ENCODE measurements around the gene MYOF.
"Not testable (repeated sequence)": the region's sequence is repeated elsewhere in the genome, so short reads cannot be mapped to it uniquely, and the experiment has no call there.

MYOF gene

DNA sequence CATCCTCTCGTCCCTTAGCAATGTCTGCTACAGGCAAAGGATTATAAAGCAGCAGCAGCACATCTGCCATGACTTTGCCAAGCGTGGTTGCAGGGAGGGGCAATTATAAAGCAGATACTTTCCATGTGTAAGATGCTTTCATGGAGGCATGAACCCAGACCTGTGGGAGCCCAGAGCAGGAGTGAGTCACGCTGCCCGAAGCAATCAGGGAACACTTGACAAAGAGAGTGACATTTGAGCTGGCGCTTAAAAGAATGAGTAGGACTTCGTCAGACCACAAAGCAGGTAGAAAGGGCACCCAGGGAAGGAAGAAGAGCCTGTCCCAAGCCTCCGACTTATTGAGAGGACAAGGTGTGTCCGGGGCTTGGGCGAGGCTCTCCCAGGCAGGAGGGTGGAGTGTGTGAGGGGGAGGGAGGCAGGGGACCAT, 147.2 kb downstream of the MYOF start:
- FAIRE-seq = no peak
- no peak for TF ChIP-seq POLR2A (IDR thresholded peaks at IDR 0.05; ENCODE audit: low read depth, low read length)
- no peak for DNase-seq (ENCODE audit: insufficient read length, low spot score)

DNA sequence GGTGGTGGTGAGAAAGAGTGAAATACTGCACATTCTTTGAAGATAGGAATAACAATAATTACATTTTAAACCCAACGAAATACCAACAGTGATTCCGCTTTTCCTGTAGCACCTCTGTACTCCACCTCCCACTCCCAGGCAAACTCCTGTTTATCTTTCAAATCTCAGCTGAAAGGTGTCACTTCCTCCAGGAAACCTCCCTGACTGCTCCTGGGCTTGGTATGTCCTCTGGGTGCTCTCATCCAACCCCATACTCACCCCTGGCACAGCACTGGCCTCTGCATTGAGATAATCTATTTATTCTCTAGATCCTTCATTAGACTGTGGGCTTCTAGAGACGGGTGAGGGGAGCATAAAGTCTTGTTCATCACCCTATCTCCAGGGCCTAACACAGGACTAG, 148.0 kb downstream of the MYOF start:
- no peak for DNase-seq (ENCODE audit: insufficient read length, low spot score)
- no peak for FAIRE-seq
- TF ChIP-seq POLR2A (IDR thresholded peaks at IDR 0.05; ENCODE audit: low read depth, low read length) = no peak

GRCh38 chr10:93333278-93333978, 148.7 kb downstream of the MYOF start:
- no peak for FAIRE-seq
- no peak for TF ChIP-seq POLR2A (IDR thresholded peaks at IDR 0.05; ENCODE audit: low read depth, low read length)
- no peak for DNase-seq (ENCODE audit: insufficient read length, low spot score)

DNA sequence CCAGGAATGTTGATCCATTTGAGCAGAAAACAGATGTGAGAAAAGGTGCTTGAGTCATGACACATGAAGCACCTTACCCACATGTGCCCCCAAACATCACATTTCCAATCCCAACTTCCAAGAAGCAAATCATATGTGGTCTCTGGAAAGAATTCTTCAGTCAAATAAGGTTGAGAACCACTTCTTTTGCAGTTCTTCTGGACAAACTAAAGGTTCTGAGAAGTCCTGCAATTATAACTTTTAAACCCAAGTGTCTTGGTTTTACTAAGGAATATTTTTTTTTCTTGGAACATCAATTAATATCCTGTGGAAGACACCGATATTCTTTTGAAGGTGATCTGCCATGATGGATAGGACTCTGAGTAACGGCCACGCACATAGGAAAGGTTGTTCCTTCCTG, 151.3 kb downstream of the MYOF start:
- no peak for FAIRE-seq
- no peak for DNase-seq (ENCODE audit: insufficient read length, low spot score)
- TF ChIP-seq POLR2A (IDR thresholded peaks at IDR 0.05; ENCODE audit: low read depth, low read length) = no peak

DNA sequence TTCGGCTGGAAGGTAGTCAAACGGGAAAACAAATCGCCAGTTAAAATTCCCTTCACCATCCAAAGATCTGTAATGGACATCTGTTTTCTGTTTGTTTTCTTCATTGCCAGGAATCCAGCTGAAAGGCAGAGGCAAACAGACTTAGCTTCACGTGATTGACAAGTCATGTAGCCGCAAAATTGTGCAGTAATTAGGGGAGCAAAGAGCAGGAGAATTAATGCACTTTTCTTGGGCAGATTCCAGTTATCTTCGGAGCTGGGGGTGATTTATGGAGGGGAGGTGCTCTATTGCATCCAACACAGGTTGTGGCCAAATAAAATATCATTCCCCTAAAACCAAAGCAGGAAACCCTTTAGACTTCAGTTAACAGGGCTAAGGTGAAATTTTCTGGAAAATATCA, 162.2 kb downstream of the MYOF start:
- no peak for TF ChIP-seq POLR2A (IDR thresholded peaks at IDR 0.05; ENCODE audit: low read depth, low read length)
- no peak for FAIRE-seq
- DNase-seq (ENCODE audit: insufficient read length, low spot score) = no peak

DNA sequence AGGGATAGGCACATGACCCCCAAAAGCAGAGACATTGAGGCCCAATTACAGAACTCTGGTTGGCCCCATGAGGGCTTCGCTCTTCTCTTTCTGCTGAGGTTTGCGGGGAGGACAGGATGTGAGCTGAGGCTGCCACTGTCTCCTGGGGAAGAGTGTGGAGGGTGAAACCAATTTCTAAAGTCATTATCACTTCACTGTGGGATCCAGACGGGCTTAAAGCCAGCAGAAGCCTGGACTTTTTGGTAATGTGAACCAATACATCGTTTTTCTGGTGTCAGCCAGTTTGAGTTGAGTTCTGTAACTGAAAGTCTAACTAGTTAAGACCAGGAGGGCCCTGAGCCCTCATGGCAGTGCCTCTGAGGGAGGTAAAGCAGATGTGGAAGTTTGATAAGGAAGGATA, 163.0 kb downstream of the MYOF start:
- FAIRE-seq (no peak), DNase-seq (ENCODE audit: insufficient read length, low spot score) (no peak)
- no peak for TF ChIP-seq POLR2A (IDR thresholded peaks at IDR 0.05; ENCODE audit: low read depth, low read length)

GRCh38 chr10:93315246-93315645, 166.9 kb downstream of the MYOF start:
- no peak for FAIRE-seq
- no peak for TF ChIP-seq POLR2A (IDR thresholded peaks at IDR 0.05; ENCODE audit: low read depth, low read length)
- DNase-seq (ENCODE audit: insufficient read length, low spot score) = no peak

GRCh38 chr10:93314656-93315055, 167.5 kb downstream of the MYOF start:
- FAIRE-seq; DNase-seq (ENCODE audit: insufficient read length, low spot score): not testable (repeated sequence)

GRCh38 chr10:93313798-93314197, 168.3 kb downstream of the MYOF start:
- no peak for FAIRE-seq
- DNase-seq (ENCODE audit: insufficient read length, low spot score) = no peak
- TF ChIP-seq POLR2A (IDR thresholded peaks at IDR 0.05; ENCODE audit: low read depth, low read length) = no peak

DNA sequence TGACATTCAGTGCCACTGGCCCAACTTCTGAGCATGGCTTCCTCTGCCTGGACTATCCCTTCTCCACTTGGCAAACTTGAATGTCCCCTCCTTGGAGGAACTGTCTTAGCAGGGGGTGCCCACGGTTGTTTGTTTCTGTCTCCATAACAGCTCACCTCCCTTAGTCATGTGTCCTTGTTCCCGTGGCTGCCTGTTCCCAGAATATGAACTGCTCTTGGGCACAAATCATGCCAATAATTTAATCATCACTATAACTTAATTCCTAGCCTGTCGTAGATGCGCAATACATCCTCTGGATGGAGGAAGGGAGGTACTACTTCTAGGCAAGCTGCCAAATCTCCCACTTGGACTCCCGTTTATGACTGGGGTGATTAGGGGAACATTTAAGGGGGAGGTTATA, 173.1 kb downstream of the MYOF start:
- TF ChIP-seq POLR2A (IDR thresholded peaks at IDR 0.05; ENCODE audit: low read depth, low read length) = no peak
- DNase-seq (ENCODE audit: insufficient read length, low spot score) (peak; percentile 53), FAIRE-seq (no peak)

GRCh38 chr10:93305122-93305521, 177.0 kb downstream of the MYOF start:
- no peak for DNase-seq (ENCODE audit: insufficient read length, low spot score)
- FAIRE-seq = no peak
- TF ChIP-seq POLR2A (IDR thresholded peaks at IDR 0.05; ENCODE audit: low read depth, low read length) = no peak

DNA sequence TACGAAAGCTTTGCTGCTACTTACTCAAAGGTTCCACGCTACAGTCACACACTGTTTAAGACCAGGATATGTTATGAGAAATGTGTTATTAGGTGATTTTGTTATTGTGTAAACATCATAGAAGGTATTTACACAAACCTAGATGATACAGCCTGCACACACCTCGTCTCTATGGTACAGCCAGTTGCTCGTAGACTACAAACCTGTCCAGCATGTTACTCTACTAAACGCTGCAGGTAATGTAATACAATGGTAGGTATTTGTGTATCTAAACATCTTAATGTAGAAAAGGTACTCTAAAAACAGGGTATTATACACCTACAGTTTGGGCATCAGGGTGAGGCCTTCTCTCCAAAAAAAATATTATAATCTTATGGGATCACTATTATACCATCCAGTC, 181.2 kb downstream of the MYOF start:
- FAIRE-seq (no peak), DNase-seq (ENCODE audit: insufficient read length, low spot score) (no peak)
- no peak for TF ChIP-seq POLR2A (IDR thresholded peaks at IDR 0.05; ENCODE audit: low read depth, low read length)

- FAIRE-seq = no peak
- no peak for TF ChIP-seq POLR2A (IDR thresholded peaks at IDR 0.05; ENCODE audit: low read depth, low read length)
- DNase-seq (ENCODE audit: insufficient read length, low spot score) = no peak
Measured at GRCh38 chr10:93300288-93300917, 181.7 kb downstream of the MYOF start.

DNA sequence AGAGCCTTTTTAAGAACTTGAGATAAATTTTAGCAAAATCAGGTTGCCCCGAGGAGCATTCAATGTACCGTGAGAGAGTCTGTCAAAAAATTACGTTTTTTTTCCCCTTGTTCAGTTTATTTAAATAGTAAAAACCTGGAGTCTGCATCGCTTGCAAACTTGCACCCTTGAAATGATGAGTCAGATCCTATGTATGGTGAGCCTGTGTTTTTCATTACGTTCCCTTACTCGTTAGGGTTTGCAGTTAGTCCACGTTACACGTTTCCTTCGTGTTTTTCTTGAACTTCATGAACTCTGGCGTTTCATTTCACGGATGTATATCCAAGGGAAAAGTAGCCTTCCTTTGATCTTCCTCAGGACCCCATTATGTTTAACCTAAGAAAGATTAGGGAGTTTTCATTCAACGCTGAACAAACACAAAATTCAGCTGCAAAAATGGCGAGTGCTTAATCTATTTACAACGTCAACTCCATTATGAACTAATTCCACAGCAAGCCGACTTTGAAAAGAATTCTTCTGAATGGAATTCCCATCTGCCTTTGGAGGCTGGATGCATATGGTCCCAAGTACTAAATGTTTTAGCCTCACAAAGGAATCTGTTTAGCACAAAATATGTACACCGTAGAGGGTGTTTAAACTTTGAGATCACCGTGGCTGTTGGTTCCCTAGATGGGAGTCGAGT, 182.4 kb downstream of the MYOF start:
- no peak for DNase-seq (ENCODE audit: insufficient read length, low spot score)
- no peak for TF ChIP-seq POLR2A (IDR thresholded peaks at IDR 0.05; ENCODE audit: low read depth, low read length)
- FAIRE-seq = no peak

GRCh38 chr10:93299195-93299594, 182.9 kb downstream of the MYOF start:
- DNase-seq (ENCODE audit: insufficient read length, low spot score) (no peak), FAIRE-seq (no peak)
- no peak for TF ChIP-seq POLR2A (IDR thresholded peaks at IDR 0.05; ENCODE audit: low read depth, low read length)
